ENCODE results near the gene HEATR3.

- TF ChIP-seq GATA3 (IDR thresholded peaks at IDR 0.05; ENCODE audit: low read depth, low read length) (no peak), GATA2 (IDR thresholded peaks at IDR 0.05; ENCODE audit: low read depth, low read length) (no peak)
These were observed 86.6 kb downstream of the HEATR3 start for GRCh38 chr16:50152351-50152806.
